Activated CD8-positive, alpha-beta memory T cell treated with anti-CD3 and anti-CD28 coated beads for 48 hours (primary cell): Measurements from ENCODE around the gene XRCC1.
A peak's percentile ranks its signal among the peaks of the same experiment; 100 is the strongest.

ENCODE experiments used
- DNase-seq, 3 experiments: peaks; one replicate each; pipeline ENCODE4 v3.0.0-alpha.2; 2020; ENCODE audit warnings: low read depth in 2 of 3, low spot score in 2 of 3

Gene XRCC1

DNA sequence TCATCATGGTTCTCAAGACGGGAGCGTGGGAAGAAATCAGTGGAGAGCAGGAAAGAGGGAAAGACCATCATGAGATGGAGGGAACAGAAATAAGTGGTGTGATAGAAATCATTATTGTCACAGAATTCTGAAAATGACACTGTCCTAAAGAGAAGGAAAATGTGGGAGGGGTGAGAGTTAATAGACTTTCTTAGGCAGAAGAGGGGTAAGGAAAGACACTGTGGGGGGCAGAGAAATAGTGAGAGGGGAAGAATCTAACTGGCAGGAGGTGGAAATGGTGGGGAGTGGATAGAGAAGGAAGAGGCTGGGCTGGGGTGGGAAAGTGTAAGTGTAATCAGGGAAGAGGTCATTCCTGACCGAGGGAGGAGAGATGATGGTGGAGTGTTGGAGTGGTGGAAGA, 3.5 kb upstream of the XRCC1 start:
- DNase-seq: no peak

DNA sequence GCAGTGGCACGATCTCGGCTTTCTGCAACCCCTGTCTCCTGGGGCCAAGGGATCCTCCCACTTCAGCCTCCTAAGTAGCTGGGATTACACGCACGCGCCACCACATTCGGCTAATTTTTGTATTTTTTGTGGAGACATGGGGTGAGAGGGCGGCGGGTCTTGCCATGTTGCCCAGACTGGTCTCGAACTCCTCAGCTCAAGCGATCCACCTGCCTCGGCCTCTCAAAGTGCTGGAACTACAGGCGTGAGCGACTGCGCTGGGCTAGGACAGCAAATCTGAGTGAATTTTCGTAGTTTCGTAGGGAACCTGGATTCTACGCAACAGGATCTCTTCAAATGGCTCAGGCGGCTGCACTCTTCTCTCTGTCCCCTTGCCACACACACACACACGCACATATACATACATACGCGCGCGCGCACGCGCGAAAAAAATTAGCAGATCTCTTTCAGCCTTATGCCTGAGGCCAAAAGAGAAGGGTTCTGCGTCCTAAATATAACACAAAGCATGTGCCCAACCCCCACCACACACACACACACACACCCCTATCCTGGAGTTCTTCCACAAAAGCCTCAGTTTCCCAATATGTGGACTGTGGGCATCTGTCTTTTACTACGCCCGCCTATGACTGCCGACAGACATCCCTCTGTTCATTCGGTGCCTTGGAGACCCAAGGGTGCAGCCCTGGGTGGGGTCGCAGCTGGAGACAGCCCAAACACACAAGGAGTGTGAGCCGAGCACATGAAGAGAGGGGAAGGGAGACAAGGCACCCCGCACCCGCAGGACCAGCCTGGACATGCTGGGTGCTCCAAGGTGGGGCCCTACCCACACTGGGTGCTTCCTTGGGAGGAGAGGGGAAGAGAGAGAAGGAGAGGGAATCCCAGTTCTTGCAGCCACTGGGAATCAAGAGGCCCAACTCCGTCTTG, 890 bp upstream of the XRCC1 start:
- no peak for DNase-seq

GRCh38 chr19:43574424-43575155, 737 bp downstream of the XRCC1 start:
- DNase-seq: no peak

- no peak for DNase-seq
These were observed 3.1 kb downstream of the XRCC1 start for GRCh38 chr19:43572171-43572588.

GRCh38 chr19:43570174-43570791, 5.0 kb downstream of the XRCC1 start:
- DNase-seq: no peak

- DNase-seq: no peak
These were observed 5.7 kb downstream of the XRCC1 start for GRCh38 chr19:43569657-43570056.

- no peak for DNase-seq
These were observed 10.5 kb downstream of the XRCC1 start for GRCh38 chr19:43564800-43565199.

DNA sequence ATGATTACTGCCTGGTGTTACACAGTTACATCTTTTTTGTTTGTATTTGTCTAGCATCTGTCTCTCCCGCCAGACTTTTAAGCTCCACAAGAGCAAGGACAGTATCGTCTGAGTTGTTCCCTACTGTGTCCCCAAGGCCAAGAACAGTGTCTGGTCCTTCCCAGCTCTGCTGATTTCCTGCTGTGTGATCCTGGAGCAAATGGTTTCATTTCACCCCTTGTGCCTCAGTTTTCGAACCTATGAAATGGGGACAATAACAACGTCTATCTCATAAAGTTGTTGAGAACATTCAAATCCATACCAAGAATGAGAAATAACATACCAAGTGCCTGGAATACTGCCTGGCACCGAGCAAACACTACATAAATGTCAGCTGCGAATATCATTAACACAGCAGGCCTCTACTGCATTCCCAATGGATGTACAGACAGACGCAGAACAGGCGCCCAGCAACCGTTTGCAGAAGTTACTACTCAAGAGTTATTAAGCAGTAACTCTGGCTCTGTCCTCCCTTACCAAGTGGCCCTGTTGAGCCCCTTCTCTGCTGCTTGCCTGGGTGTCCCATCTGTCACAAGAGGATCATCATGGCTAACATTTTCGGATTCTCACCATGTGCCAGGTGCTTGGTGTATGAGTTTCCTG, 11.4 kb downstream of the XRCC1 start:
- DNase-seq: no peak

- peak in 2 of 3 experiments; percentile 38 to 54 for DNase-seq
These were observed 12.6 kb downstream of the XRCC1 start for GRCh38 chr19:43562698-43563241.

DNA sequence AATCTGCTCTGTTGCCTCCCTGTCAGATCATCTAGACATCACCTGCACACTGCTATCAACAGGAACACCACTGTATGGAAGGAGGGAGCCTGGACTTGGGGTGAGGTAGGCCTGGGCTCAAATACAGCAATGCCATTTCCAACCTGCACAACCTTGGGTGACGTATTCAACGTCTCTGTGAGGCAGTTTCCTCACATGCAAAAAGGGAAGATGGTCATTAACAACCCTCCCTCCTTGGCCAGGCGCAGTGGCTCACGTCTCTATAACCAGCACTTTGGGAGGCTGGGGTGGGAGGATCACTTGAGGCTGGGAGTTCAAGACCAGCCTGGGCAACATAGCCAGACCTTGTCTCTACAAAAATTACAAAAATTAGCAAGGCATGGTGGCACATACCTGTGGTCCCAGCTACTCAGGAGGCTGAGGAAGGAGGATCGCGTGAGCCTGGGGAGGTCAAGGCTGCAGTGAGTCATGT, 13.1 kb downstream of the XRCC1 start:
- no peak for DNase-seq

DNA sequence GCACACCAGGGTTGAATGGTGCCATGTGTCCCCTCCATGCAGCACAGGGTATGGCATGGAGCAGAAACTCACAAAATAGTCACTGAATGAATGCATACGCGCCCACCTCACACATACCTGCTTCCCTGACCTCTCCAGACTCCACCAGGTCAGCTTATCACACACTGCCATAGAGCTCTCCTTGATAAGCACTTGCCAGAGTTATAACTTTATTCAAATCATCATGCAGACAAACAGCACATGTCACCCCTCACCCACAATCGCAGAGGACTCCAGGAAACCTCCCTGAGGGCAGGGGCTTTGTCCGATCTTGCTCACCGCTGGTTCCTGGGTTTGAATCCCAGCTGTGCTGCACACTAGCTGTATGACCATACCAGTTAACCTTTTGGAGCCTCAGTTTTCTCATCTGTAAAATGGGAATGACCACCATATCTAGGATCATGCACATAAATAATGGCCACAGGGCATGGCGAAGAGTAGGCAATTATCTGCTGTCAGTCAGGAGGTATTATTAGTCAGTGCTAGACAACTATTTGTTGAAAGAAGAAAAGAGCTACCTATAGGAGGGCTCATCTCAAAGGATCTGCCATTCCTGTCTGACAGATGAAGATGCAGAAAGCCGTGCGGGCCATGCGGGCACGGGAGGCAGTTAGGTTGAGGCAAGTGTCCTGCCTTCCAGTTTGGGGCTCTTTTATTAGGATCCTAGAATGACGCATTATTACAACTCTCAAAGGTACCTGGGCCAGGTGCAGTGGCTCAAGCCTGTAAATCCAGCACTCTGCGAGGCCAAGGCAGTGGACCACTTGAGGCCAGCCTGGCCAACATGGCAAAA, 14.0 kb downstream of the XRCC1 start:
- no peak for DNase-seq

DNA sequence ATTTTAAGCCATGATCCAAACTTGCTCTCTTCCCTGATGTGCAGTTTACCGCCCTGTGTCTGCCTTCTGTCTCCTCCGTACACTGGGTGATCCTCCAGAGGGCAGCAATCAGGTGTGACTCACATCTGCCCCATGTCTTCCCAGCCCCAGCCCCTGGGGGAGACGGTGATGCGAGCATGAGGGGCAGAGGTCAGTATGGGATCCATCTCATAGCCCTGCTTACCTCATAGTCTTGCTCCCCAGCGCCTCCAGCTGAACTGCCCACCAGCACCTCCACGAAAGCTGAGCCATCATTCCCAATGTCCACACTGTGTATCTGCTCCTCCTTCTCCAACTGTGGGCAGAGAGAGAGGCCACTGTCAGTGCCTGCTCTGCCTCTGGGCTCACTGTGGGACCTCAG, 14.6 kb downstream of the XRCC1 start:
- no peak for DNase-seq

- peak; percentile 40 to 65 (median 61) for DNase-seq
These were observed 20.0 kb downstream of the XRCC1 start for GRCh38 chr19:43555185-43555770.

- DNase-seq: no peak
These were observed 20.9 kb downstream of the XRCC1 start for GRCh38 chr19:43554317-43554895.

DNA sequence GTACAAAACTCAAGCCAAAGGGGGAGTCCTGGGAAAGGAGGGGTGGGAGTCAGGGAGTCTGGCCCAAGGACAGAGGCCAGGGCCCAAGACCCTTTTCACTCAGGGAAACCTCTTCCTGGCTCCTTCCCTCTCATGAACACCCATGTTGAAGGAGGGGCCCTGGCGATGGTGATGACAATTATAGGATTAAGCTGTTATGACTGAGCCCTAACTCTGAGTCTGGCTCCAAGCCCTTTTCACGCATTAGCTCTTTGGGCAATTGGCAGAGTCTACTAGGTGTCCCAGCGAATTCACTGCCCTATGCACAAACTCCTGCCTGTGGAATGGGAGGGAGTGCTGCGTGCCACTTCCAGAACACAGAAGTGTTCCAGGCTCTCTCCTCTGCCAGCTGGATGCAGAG, 21.7 kb downstream of the XRCC1 start:
- DNase-seq: no peak

- no peak for DNase-seq
These were observed 22.7 kb downstream of the XRCC1 start for GRCh38 chr19:43552616-43553015.

DNA sequence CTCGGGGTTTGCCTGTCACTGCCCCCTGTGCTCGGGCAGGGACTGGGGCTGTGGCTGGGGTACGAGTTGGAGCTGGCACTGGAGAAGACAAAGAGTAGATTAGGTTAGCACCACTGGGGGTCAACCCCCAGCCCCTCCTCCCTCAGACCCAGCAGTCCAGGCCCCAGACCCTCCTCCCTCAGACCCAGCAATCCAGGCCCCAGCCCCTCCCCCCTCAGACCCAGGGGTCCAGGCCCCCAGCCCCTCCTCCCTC, 23.2 kb downstream of the XRCC1 start:
- no peak for DNase-seq

DNA sequence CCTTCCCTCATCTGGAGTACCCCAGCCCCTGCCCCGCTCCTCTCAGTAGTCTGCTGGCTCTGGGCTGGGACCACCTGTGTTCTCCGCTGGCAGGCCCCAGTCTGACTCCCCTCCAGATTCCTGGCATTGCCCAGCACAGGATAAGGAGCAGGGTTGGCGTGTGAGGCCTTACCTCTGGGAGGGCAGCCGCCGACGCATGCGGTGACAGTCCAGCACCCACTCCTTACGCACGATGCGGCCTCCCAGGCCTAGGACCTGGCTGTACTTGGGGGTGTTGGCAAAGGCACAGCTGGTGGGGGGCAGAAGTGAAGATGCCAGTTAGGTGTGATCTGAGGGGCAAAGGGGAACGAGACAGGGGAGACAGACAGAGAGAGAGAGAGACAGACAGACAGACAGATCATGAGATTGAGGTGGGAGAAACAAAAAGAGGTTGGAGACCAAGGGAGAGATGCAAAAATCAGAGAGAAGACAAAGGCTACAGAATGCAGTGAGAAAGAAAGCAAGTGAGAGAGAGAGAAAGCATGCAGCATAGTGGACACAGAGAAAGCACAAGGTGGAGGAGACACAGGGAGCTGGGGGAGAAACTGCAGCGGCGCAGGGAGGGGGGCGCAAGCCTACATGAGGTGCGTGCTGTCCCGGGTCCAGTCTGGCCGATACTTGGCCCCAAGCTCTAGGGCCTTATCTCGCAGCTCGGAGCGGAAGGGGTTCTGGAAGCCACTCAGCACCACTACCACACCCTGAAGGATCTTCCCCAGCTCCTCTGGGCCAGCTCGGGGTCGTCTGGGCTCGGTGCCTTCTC, 23.7 kb downstream of the XRCC1 start:
- DNase-seq: no peak

- no peak for DNase-seq
These were observed 26.6 kb downstream of the XRCC1 start for GRCh38 chr19:43548706-43549105.
